ENCODE data around the gene MATCAP1. TPM values are rescaled to one million over a fixed set of nuclear protein-coding genes. Genes with fewer than 3 reads are reported as not detected.

MATCAP1 gene
- total and polyA plus RNA-seq, 2 of the 13 experiments (the other 11 are each of a cell fraction or from before 2014, with no cell fraction given), result 11.2 to 24.5 TPM

DNA sequence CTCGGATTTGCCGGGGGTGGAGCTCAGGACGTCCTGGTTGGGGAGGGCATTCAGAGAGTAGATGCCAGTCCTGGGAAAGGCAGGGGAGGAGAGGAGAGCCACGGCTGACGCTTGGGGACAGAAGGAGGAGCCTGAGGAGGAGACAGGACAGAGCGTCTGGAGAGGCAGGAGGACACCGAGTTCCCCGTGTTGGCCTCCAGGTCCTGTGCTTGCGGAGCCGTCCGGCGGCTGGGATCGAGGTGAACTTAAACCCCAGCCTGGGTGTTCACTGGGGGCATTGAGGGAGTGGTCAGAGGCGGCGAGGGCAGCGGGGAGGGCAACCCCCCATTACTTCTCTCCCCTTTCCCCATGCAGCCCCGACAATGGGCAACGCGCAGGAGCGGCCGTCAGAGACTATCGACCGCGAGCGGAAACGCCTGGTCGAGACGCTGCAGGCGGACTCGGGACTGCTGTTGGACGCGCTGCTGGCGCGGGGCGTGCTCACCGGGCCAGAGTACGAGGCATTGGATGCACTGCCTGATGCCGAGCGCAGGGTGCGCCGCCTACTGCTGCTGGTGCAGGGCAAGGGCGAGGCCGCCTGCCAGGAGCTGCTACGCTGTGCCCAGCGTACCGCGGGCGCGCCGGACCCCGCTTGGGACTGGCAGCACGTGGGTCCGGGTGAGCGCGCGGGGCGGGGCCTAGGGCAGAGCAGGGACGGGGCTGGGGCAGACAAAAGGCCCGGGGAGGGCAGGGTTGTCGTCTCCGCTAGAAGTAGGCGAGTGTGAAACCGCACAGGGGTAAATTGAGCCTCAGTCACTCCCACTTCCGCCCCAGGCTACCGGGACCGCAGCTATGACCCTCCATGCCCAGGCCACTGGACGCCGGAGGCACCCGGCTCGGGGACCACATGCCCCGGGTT is 9.7 kb downstream of the MATCAP1 start (continued):
- TF ChIP-seq ZNF816 (CRISPR knock-in tag; IDR thresholded peaks at IDR 0.05; ENCODE audit: borderline replicate concordance), result peak; percentile 29; the same call in 1 of the 2 replicates
- no peak for TF ChIP-seq SNAI1 (CRISPR knock-in tag; IDR thresholded peaks at IDR 0.05; ENCODE audit: borderline replicate concordance)
- TF ChIP-seq NFYC (CRISPR knock-in tag; IDR thresholded peaks at IDR 0.05), result peak; percentile 70
- TF ChIP-seq, protein P1, sequence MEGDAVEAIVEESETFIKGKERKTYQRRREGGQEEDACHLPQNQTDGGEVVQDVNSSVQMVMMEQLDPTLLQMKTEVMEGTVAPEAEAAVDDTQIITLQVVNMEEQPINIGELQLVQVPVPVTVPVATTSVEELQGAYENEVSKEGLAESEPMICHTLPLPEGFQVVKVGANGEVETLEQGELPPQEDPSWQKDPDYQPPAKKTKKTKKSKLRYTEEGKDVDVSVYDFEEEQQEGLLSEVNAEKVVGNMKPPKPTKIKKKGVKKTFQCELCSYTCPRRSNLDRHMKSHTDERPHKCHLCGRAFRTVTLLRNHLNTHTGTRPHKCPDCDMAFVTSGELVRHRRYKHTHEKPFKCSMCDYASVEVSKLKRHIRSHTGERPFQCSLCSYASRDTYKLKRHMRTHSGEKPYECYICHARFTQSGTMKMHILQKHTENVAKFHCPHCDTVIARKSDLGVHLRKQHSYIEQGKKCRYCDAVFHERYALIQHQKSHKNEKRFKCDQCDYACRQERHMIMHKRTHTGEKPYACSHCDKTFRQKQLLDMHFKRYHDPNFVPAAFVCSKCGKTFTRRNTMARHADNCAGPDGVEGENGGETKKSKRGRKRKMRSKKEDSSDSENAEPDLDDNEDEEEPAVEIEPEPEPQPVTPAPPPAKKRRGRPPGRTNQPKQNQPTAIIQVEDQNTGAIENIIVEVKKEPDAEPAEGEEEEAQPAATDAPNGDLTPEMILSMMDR (CRISPR knock-in tag; IDR thresholded peaks at IDR 0.05), result peak; percentile 85
- TF ChIP-seq ZMYM4 (CRISPR knock-in tag; IDR thresholded peaks at IDR 0.05), result peak; percentile 46; the same call in 1 of the 2 replicates
- no peak for TF ChIP-seq KDM6A (CRISPR knock-in tag; IDR thresholded peaks at IDR 0.05; ENCODE audit: low read depth)
- TF ChIP-seq SP2 (CRISPR knock-in tag; IDR thresholded peaks at IDR 0.05), result peak; percentile 76
- peak; percentile 94; the same call in 1 of the 2 replicates for TF ChIP-seq MYC (CRISPR knock-in tag; IDR thresholded peaks at IDR 0.05; ENCODE audit: borderline replicate concordance)
- TF ChIP-seq SNAPC2 (CRISPR knock-in tag; IDR thresholded peaks at IDR 0.05), result peak; percentile 96
- TF ChIP-seq, protein P2, sequence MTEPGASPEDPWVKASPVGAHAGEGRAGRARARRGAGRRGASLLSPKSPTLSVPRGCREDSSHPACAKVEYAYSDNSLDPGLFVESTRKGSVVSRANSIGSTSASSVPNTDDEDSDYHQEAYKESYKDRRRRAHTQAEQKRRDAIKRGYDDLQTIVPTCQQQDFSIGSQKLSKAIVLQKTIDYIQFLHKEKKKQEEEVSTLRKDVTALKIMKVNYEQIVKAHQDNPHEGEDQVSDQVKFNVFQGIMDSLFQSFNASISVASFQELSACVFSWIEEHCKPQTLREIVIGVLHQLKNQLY (CRISPR knock-in tag; IDR thresholded peaks at IDR 0.05), result peak; percentile 68; the same call in 1 of the 2 replicates
- TF ChIP-seq ZNF549 (CRISPR knock-in tag; IDR thresholded peaks at IDR 0.05), result no peak
- TF ChIP-seq RFXANK (CRISPR knock-in tag; IDR thresholded peaks at IDR 0.05), result peak; percentile 85
- peak; percentile 46 for TF ChIP-seq ZNF143 (CRISPR knock-in tag; IDR thresholded peaks at IDR 0.05)
- TF ChIP-seq ZNF460 (CRISPR knock-in tag; IDR thresholded peaks at IDR 0.05; ENCODE audit: borderline replicate concordance), result no peak
- TF ChIP-seq GATA4 (IDR thresholded peaks at IDR 0.05; ENCODE audit: borderline replicate concordance, low read depth), result no peak
- peak; percentile 37; the same call in 1 of the 2 replicates for TF ChIP-seq CHCHD3 (CRISPR knock-in tag; IDR thresholded peaks at IDR 0.05)
- TF ChIP-seq, protein P3, sequence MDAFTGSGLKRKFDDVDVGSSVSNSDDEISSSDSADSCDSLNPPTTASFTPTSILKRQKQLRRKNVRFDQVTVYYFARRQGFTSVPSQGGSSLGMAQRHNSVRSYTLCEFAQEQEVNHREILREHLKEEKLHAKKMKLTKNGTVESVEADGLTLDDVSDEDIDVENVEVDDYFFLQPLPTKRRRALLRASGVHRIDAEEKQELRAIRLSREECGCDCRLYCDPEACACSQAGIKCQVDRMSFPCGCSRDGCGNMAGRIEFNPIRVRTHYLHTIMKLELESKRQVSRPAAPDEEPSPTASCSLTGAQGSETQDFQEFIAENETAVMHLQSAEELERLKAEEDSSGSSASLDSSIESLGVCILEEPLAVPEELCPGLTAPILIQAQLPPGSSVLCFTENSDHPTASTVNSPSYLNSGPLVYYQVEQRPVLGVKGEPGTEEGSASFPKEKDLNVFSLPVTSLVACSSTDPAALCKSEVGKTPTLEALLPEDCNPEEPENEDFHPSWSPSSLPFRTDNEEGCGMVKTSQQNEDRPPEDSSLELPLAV (CRISPR knock-in tag; conservative IDR thresholded peaks at IDR 0.05; ENCODE audit: low read depth), result 0 out of 2 replicates have a peak, but pooled peaks have one; percentile 39
- 0 out of 2 replicates have a peak, but pooled peaks have one; percentile 19 for TF ChIP-seq CAMTA2 (CRISPR knock-in tag; IDR thresholded peaks at IDR 0.05; ENCODE audit: borderline replicate concordance)
- TF ChIP-seq ZBTB8A (CRISPR knock-in tag; IDR thresholded peaks at IDR 0.05; ENCODE audit: borderline replicate concordance, low read depth), result peak; percentile 76; the same call in 1 of the 2 replicates

Measured in HepG2 (cell line).